Activated CD4-positive, alpha-beta T cell treated with anti-CD3 and anti-CD28 coated beads, Interleukin-2, amount 10 ng/mL, durations not matched to agents 24 days and 14 days (primary cell): ENCODE measurements around the gene HMBS. TPM values are rescaled to one million over a fixed set of nuclear protein-coding genes. Genes with fewer than 3 reads are reported as not detected.

Experiments
- DNase-seq: peaks from one replicate; pipeline ENCODE4 v3.0.0; 2022
- H3K27ac Mint-ChIP-seq: one replicate; pipeline ENCODE4 v1.8.0; 2022; ENCODE audit warnings: mild to moderate bottlenecking, mixed read lengths
- H3K27me3 Mint-ChIP-seq: one replicate; pipeline ENCODE4 v1.8.0; 2022; ENCODE audit warnings: mixed read lengths
- H3K36me3 Mint-ChIP-seq: one replicate; pipeline ENCODE4 v1.8.0; 2022; ENCODE audit warnings: low read depth, mild to moderate bottlenecking, mixed read lengths
- H3K4me1 Mint-ChIP-seq: one replicate; pipeline ENCODE4 v1.8.0; 2021; ENCODE audit warnings: mixed read lengths
- H3K4me3 Mint-ChIP-seq: one replicate; pipeline ENCODE4 v1.8.0; 2022; ENCODE audit warnings: mild to moderate bottlenecking, moderate library complexity, mixed read lengths
- H3K9me3 Mint-ChIP-seq: one replicate; pipeline ENCODE4 v1.8.0; 2021; ENCODE audit warnings: mixed read lengths
- intact Hi-C: fragments of 100-400 bp; cut with micrococcal nuclease; formaldehyde crosslinking; loops from one replicate; pipeline ENCODE4 v1.15.1; 2023
- total RNA-seq: library from RNA; stranded (reverse); gene quantifications from 2 replicates; pipeline ENCODE4 v1.2.3, GENCODE V29; 2022

HMBS gene
- total RNA-seq, 1 donor from 2014 or later: 62.8 TPM

GRCh38 chr11:119087123-119087522, 2.4 kb downstream of the HMBS start:
- Mint-ChIP-seq H3K9me3 (no peaks in the 10 kb centered on the region), H3K4me3 (no peak overlapping the region), H3K4me1 (peaks cover 38% of the 10 kb centered on the region), H3K27me3 (no peaks in the 10 kb centered on the region), H3K36me3 (peaks cover 17% of the 10 kb centered on the region), H3K27ac (no peak overlapping the region)
- DNase-seq: no peak
- intact Hi-C loops: no loop called here

GRCh38 chr11:119087747-119088241, 3.1 kb downstream of the HMBS start:
- intact Hi-C loops: no loop called here
- Mint-ChIP-seq H3K27ac (no peak overlapping the region), H3K27me3 (no peaks in the 10 kb centered on the region), H3K36me3 (peaks cover 20% of the 10 kb centered on the region), H3K4me3 (no peak overlapping the region), H3K9me3 (no peaks in the 10 kb centered on the region), H3K4me1 (peaks cover 45% of the 10 kb centered on the region)
- DNase-seq: no peak

- intact Hi-C loops: no loop called here
- DNase-seq: no peak
- peaks cover 50% of the 10 kb centered on the region for H3K4me1 Mint-ChIP-seq
- H3K27ac Mint-ChIP-seq: no peak overlapping the region
- no peak overlapping the region for H3K4me3 Mint-ChIP-seq
- no peaks in the 10 kb centered on the region for H3K9me3 Mint-ChIP-seq
- peaks cover 25% of the 10 kb centered on the region for H3K36me3 Mint-ChIP-seq
- no peaks in the 10 kb centered on the region for H3K27me3 Mint-ChIP-seq
These were observed 3.7 kb downstream of the HMBS start for GRCh38 chr11:119088406-119088805.

GRCh38 chr11:119089319-119089718, 4.6 kb downstream of the HMBS start:
- H3K4me1 Mint-ChIP-seq: peaks cover 55% of the 10 kb centered on the region
- H3K9me3 Mint-ChIP-seq: no peaks in the 10 kb centered on the region
- no peak overlapping the region for H3K27ac Mint-ChIP-seq
- no peaks in the 10 kb centered on the region for H3K27me3 Mint-ChIP-seq
- H3K36me3 Mint-ChIP-seq: peaks cover 32% of the 10 kb centered on the region
- no peak for DNase-seq
- no peak overlapping the region for H3K4me3 Mint-ChIP-seq
- intact Hi-C loops: no loop called here

GRCh38 chr11:119091178-119091577, 6.5 kb downstream of the HMBS start:
- Mint-ChIP-seq H3K9me3 (no peaks in the 10 kb centered on the region), H3K36me3 (peaks cover 45% of the 10 kb centered on the region), H3K27me3 (peaks cover 2% of the 10 kb centered on the region)

GRCh38 chr11:119091966-119092879, 7.5 kb downstream of the HMBS start:
- Mint-ChIP-seq H3K27ac (peak overlapping the region; percentile 62), H3K4me3 (peak overlapping the region; percentile 95), H3K4me1 (peaks cover 60% of the 10 kb centered on the region), H3K9me3 (no peaks in the 10 kb centered on the region), H3K36me3 (peaks cover 54% of the 10 kb centered on the region), H3K27me3 (peaks cover 2% of the 10 kb centered on the region)
- no peak for DNase-seq
- intact Hi-C loops: no loop called here

More at GRCh38 chr11:119091178-119091577, 6.5 kb downstream of the HMBS start:
- Mint-ChIP-seq H3K4me1 (peaks cover 55% of the 10 kb centered on the region), H3K27ac (no peak overlapping the region), H3K4me3 (no peak overlapping the region)
- no peak for DNase-seq
- intact Hi-C loops: no loop called here

GRCh38 chr11:119092880-119093842, 8.5 kb downstream of the HMBS start:
- peak overlapping the region; percentile 95 for H3K4me3 Mint-ChIP-seq
- peaks cover 62% of the 10 kb centered on the region for H3K36me3 Mint-ChIP-seq
- peak overlapping the region; percentile 83 for H3K27ac Mint-ChIP-seq
- H3K27me3 Mint-ChIP-seq: peaks cover 2% of the 10 kb centered on the region
- H3K4me1 Mint-ChIP-seq: peaks cover 56% of the 10 kb centered on the region
- no peak for DNase-seq
- no peaks in the 10 kb centered on the region for H3K9me3 Mint-ChIP-seq
- intact Hi-C loops: no loop called here

GRCh38 chr11:119093942-119094815, 9.5 kb downstream of the HMBS start:
- peaks cover 60% of the 10 kb centered on the region for H3K4me1 Mint-ChIP-seq
- peak; percentile 82 for DNase-seq
- peaks cover 2% of the 10 kb centered on the region for H3K27me3 Mint-ChIP-seq
- H3K36me3 Mint-ChIP-seq: peaks cover 72% of the 10 kb centered on the region
- peak overlapping the region; percentile 92 for H3K27ac Mint-ChIP-seq
- H3K9me3 Mint-ChIP-seq: no peaks in the 10 kb centered on the region
- H3K4me3 Mint-ChIP-seq: peak overlapping the region; percentile 95
- intact Hi-C loops: loop anchor here (2.0 kb wide), 1 partner anchor 75 kb away; the partner anchor contains the start of gene NLRX1

GRCh38 chr11:119094816-119095065, 10.1 kb downstream of the HMBS start:
- Mint-ChIP-seq H3K27me3 (peaks cover 2% of the 10 kb centered on the region), H3K4me3 (peak overlapping the region; percentile 95), H3K9me3 (no peaks in the 10 kb centered on the region), H3K27ac (peak overlapping the region; percentile 92), H3K36me3 (peaks cover 76% of the 10 kb centered on the region), H3K4me1 (peaks cover 59% of the 10 kb centered on the region)
- intact Hi-C loops: loop anchor here (1.0 to 2.0 kb wide), 6 partner anchors 9 to 76 kb away; partner anchors contain the start of genes HINFP, HYOU1, NLRX1 and RPS25
- DNase-seq: peak; percentile 90

- Mint-ChIP-seq H3K4me1 (peaks cover 60% of the 10 kb centered on the region), H3K4me3 (peak overlapping the region; percentile 95), H3K36me3 (peaks cover 78% of the 10 kb centered on the region), H3K9me3 (no peaks in the 10 kb centered on the region), H3K27ac (peak overlapping the region; percentile 92), H3K27me3 (peaks cover 2% of the 10 kb centered on the region)
- DNase-seq: peak; percentile 100
- intact Hi-C loops: loop anchor here (1.0 to 2.0 kb wide), 6 partner anchors 10 to 77 kb away; partner anchors contain the start of genes HINFP, HYOU1, NLRX1 and RPS25
These were observed 10.6 kb downstream of the HMBS start for GRCh38 chr11:119095066-119095880.

GRCh38 chr11:119099711-119100110, 15.0 kb downstream of the HMBS start:
- peaks cover 46% of the 10 kb centered on the region for H3K4me1 Mint-ChIP-seq
- H3K36me3 Mint-ChIP-seq: peaks cover 51% of the 10 kb centered on the region
- intact Hi-C loops: loop anchor here (2.0 to 5.0 kb wide), 4 partner anchors 15 to 223 kb away; partner anchors contain the start of genes BCL9L and HMBS
- H3K9me3 Mint-ChIP-seq: no peaks in the 10 kb centered on the region
- no peak overlapping the region for H3K27ac Mint-ChIP-seq
- H3K4me3 Mint-ChIP-seq: peak overlapping the region; percentile 92
- peaks cover 2% of the 10 kb centered on the region for H3K27me3 Mint-ChIP-seq
- DNase-seq: no peak
